Neural crest cell (in vitro differentiated cells): ENCODE data around the gene ADGRG1. TPM values are rescaled to one million over a fixed set of nuclear protein-coding genes. Genes with fewer than 3 reads are reported as not detected.

Experiments
- DNase-seq: peaks from one replicate; pipeline ENCODE4 v3.0.0; 2021; ENCODE audit warnings: low read depth, mixed read lengths, low spot score
- H3K27ac Mint-ChIP-seq: one replicate; pipeline ENCODE4 v1.8.0; 2021; ENCODE audit warnings: mild to moderate bottlenecking, mixed read lengths; ENCODE audit not compliant: unreplicated experiment
- H3K27me3 Mint-ChIP-seq: 2 replicates; pipeline ENCODE4 v1.8.0; 2021; ENCODE audit warnings: low read depth, mild to moderate bottlenecking, mixed read lengths
- H3K36me3 Mint-ChIP-seq: 2 replicates; pipeline ENCODE4 v1.8.0; 2021; ENCODE audit warnings: low read depth, mild to moderate bottlenecking, mixed read lengths
- H3K4me1 Mint-ChIP-seq: 2 replicates; pipeline ENCODE4 v1.8.0; 2021; ENCODE audit warnings: mixed read lengths
- H3K4me3 Mint-ChIP-seq: one replicate; pipeline ENCODE4 v1.8.0; 2021; ENCODE audit warnings: mild to moderate bottlenecking, mixed read lengths
- H3K9me3 Mint-ChIP-seq: 2 replicates; pipeline ENCODE4 v1.8.0; 2021; ENCODE audit warnings: mixed read lengths
- total RNA-seq: library from RNA; stranded (reverse); gene quantifications from 2 replicates; pipeline ENCODE4 v1.2.1, GENCODE V29; 2021
- TF ChIP-seq, protein P1 (sequence below): fragments of 200-600 bp; sonication (generic); conservative IDR thresholded peaks from 2 replicates; pipeline ENCODE4 v1.5.0; 2021; ENCODE audit warnings: antibody characterized with exemption, mild to moderate bottlenecking

Gene ADGRG1
- total RNA-seq, 1 donor from 2014 or later, result 58.5 TPM

DNA sequence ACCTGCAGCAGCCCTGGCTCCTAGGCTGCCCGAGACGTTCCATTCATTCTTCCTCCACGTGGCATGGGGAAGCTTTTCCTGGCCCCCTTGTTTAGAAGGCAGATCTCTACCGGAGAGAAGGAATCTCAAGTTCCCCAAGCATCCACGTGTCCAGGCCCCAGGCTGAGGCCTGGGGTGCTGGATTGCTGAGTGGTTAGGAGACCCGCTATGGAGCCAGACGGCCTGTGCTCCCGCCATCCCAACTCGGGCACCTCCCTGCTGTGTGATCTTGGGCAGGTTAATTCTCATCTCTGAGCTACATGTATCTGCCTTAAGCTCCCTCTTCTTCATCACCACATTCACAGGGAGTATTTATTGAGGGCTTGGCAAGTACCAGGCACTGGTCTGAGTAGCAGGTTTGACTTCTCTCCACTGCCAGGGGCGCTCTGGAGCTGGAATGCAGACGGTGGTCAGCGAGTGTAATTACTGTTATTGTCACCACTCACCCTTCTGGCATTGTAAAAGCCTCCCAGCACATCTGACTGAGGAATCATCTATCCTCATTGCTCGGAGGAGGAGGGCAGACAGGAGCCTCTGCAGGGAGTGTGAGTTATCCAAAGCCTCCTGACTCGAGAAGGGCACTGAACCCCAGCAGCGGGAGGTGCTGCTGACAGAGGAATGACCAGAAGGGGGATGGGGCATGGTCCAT lies 1.1 kb upstream of the ADGRG1 start:
- H3K27ac Mint-ChIP-seq, result no peak overlapping the region
- peak overlapping the region; percentile 42 for H3K4me3 Mint-ChIP-seq
- no peak for DNase-seq
- H3K9me3 Mint-ChIP-seq, result no peaks in the 10 kb centered on the region
- peaks cover 75% of the 10 kb centered on the region for H3K4me1 Mint-ChIP-seq
- no peaks in the 10 kb centered on the region for H3K36me3 Mint-ChIP-seq
- no peaks in the 10 kb centered on the region for H3K27me3 Mint-ChIP-seq
- TF ChIP-seq, protein P1, sequence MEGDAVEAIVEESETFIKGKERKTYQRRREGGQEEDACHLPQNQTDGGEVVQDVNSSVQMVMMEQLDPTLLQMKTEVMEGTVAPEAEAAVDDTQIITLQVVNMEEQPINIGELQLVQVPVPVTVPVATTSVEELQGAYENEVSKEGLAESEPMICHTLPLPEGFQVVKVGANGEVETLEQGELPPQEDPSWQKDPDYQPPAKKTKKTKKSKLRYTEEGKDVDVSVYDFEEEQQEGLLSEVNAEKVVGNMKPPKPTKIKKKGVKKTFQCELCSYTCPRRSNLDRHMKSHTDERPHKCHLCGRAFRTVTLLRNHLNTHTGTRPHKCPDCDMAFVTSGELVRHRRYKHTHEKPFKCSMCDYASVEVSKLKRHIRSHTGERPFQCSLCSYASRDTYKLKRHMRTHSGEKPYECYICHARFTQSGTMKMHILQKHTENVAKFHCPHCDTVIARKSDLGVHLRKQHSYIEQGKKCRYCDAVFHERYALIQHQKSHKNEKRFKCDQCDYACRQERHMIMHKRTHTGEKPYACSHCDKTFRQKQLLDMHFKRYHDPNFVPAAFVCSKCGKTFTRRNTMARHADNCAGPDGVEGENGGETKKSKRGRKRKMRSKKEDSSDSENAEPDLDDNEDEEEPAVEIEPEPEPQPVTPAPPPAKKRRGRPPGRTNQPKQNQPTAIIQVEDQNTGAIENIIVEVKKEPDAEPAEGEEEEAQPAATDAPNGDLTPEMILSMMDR, result peak; percentile 35

DNA sequence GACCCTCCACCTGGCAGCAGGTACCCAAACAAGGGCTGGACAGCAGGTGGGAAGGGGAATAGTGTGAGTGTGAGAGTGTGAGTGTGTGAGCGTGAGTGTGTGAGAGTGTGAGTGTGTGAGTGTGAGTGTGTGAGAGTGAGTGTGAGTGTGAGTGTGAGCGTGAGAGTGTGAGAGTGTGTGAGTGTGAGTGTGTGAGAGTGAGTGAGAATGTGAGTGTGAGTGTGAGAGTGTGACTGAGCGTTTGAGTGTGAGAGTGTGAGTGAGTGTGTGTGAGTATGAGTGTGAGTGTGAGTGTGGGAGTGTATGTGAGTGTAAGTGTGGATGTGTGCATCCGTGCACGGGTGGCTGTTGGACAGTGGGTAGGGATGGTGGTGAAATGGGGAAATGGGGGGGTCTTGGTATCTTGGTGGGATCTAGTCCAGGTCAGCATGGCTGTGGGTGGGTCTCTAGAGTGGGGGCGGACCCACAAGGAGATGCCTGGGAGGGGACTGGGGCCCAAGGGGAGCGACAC lies 408 bp downstream of the ADGRG1 start:
- DNase-seq, result no peak
- Mint-ChIP-seq H3K36me3 (no peaks in the 10 kb centered on the region), H3K4me1 (peaks cover 60% of the 10 kb centered on the region), H3K27ac (peak overlapping the region; percentile 89), H3K27me3 (no peaks in the 10 kb centered on the region), H3K9me3 (no peaks in the 10 kb centered on the region), H3K4me3 (peak overlapping the region; percentile 58)
- TF ChIP-seq, protein P1, result no peak

DNA sequence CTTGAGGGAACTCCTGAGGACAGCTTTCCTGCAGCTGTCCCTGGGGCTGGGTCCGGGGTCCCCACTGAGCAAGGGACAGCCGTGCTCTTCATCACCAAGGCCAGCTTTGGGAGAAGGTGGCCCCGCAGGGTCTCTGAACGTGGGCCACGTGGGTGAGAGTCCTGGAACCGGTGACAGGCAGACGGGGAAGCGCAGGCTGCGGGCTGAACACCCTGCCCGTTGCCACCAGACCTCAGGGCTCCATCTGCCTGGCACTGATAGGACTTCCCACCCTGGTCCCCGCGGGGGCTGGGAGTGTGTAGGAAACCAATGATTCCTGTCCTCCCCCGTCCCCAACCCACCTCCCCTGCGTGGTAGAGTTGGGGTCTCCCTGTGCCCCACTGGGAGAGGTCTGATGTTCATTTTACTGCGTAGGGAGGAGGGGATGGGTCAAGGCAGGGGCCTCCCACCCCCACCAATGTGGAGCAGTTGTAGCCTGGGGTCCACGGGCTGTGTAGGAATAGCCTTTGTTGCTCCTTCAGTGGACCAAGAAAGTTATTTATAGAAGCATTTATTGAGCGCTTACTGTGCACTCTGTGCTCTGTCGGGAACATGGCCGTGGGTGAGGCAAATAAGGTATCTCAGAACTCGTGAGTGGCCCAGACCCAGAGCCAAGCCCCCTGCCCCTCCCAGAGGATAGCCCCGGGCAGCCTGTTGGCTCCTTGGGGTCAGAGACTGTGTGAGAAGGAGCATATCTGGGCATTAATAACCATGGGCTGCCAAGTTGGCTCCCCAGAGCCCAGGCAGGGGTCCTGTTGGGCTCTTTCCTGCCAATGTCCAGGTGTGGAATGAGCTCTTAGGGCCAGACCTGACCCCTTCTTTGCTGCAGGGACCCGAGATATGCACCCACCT lies 1.3 kb downstream of the ADGRG1 start:
- TF ChIP-seq, protein P1, result no peak
- Mint-ChIP-seq H3K4me3 (no peak overlapping the region), H3K9me3 (no peaks in the 10 kb centered on the region), H3K4me1 (peaks cover 56% of the 10 kb centered on the region), H3K27me3 (no peaks in the 10 kb centered on the region), H3K36me3 (no peaks in the 10 kb centered on the region), H3K27ac (peak overlapping the region; percentile 40)
- DNase-seq, result no peak

DNA sequence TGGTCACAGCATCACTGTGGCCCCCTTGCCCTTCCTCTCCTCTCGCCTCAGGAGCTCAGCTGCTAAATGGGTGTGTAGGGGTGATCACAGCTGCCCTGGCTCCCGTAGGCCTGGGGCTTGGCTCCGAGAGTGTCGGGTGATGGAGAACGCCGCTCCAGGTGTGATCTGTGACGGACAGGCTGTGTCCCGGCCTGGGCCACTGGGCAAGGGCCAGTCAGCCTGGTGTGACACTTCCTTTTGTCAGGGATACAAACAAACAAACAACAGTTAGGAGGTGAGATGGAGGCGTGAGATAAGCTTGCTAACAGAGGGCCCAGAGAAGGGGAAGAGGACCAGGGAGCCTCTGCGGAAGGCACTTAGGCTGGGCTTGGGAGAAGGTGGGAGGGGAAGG lies 2.0 kb downstream of the ADGRG1 start:
- Mint-ChIP-seq H3K27me3 (no peaks in the 10 kb centered on the region), H3K4me3 (no peak overlapping the region), H3K4me1 (peaks cover 52% of the 10 kb centered on the region), H3K27ac (peak overlapping the region; percentile 40), H3K36me3 (no peaks in the 10 kb centered on the region), H3K9me3 (no peaks in the 10 kb centered on the region)
- DNase-seq, result no peak
- TF ChIP-seq, protein P1, result no peak

DNA sequence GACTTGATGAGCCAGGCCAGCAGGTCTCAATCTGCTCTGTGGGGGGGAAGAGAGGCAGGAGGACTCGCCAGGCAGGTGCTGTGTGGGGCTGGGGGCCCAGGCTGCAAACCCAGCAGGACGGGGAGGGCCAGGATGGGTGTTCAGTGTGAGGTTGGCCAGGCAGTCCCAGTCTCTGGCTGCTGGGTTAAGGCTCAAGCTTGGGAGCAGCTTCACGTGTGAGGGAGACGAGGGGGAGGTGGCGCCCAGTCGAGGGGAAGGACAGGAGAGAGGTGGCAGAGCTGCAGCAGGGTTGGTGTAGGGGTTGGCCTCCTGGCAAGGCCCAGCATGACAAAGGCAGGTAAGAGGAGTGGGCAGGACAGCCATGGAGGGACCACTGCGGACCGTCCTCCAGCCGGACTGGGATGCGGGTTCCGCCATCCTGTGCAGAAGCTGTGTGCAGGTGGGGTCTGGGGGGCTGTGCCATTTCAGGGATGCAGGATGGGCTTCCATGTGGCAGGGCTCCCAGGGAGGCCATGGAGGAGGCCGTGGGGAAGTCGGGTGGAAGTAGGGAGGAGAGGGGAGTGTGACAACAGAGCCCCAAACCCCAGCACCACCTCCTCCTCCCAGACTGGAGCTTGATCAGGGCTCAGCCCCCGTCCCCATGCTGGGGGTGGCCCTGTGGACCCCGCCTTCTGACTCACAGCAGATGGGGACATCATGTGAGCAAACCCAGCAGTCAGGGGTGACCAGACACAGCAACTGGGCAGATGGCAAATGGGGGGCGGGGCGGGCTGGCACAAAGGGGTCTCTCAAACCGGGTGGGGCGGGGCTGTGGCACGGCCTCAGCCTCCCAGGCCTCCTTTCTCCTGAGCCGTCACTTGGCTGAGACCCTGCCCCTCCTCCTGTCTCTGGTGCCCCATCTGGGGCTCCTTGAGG lies 2.8 kb downstream of the ADGRG1 start:
- peaks cover 52% of the 10 kb centered on the region for H3K4me1 Mint-ChIP-seq
- DNase-seq, result no peak
- no peaks in the 10 kb centered on the region for H3K9me3 Mint-ChIP-seq
- no peaks in the 10 kb centered on the region for H3K36me3 Mint-ChIP-seq
- no peak overlapping the region for H3K4me3 Mint-ChIP-seq
- H3K27ac Mint-ChIP-seq, result peak overlapping the region; percentile 40
- TF ChIP-seq, protein P1, result no peak
- no peaks in the 10 kb centered on the region for H3K27me3 Mint-ChIP-seq
